T-helper 22 cell (primary cell): ENCODE data around the gene FASN.

ENCODE experiments used
- DNase-seq: peaks from one replicate; pipeline ENCODE4 v3.0.0-alpha.2; 2020; ENCODE audit warnings: low read depth

Gene FASN

GRCh38 chr17:82117139-82118090 is 19.4 kb upstream of the FASN start:
- no peak for DNase-seq

GRCh38 chr17:82116246-82116645 is 18.2 kb upstream of the FASN start:
- no peak for DNase-seq

GRCh38 chr17:82114872-82115271 is 16.8 kb upstream of the FASN start:
- DNase-seq, result no peak

GRCh38 chr17:82114447-82114846 is 16.4 kb upstream of the FASN start:
- no peak for DNase-seq

GRCh38 chr17:82113941-82114340 is 15.9 kb upstream of the FASN start:
- no peak for DNase-seq

GRCh38 chr17:82113422-82113821 is 15.4 kb upstream of the FASN start:
- no peak for DNase-seq

GRCh38 chr17:82112914-82113311 is 14.9 kb upstream of the FASN start:
- no peak for DNase-seq

GRCh38 chr17:82112181-82112913 is 14.3 kb upstream of the FASN start:
- DNase-seq, result no peak

GRCh38 chr17:82110298-82110697 is 12.3 kb upstream of the FASN start:
- no peak for DNase-seq

- no peak for DNase-seq
Observed at GRCh38 chr17:82108961-82109475, 11.0 kb upstream of the FASN start.

GRCh38 chr17:82108496-82108945 is 10.5 kb upstream of the FASN start:
- no peak for DNase-seq

GRCh38 chr17:82108038-82108437 is 10.0 kb upstream of the FASN start:
- no peak for DNase-seq

- no peak for DNase-seq
Observed at GRCh38 chr17:82107341-82107860, 9.4 kb upstream of the FASN start.

GRCh38 chr17:82106688-82107305 is 8.8 kb upstream of the FASN start:
- DNase-seq, result no peak

GRCh38 chr17:82105882-82106687 is 8.0 kb upstream of the FASN start:
- peak; percentile 30 for DNase-seq

GRCh38 chr17:82105417-82105881 is 7.4 kb upstream of the FASN start:
- DNase-seq, result no peak

- no peak for DNase-seq
Observed at GRCh38 chr17:82104797-82105416, 6.9 kb upstream of the FASN start.

- no peak for DNase-seq
Observed at GRCh38 chr17:82103553-82104451, 5.8 kb upstream of the FASN start.
